ENCODE results near the gene MGAM2.

The MGAM2 gene

DNA sequence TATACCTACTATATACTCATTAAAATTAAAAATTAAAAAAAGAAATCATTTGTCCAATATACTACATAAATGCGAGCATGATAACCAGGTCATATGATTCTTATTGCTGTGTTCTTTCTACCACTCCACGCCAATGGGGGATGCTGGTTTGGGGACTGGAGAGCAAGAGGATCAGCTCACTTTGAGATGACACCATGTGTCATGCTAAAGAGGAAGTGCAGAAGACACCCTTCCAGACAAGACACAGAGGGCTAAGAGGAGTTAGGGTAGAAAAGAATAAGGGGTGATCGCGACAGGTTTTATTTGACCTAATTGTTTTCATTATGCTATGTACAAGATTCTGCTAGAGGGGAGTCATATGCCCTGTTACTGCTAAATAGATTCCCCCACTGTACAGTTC is 33.8 kb upstream of the MGAM2 start:
- Histone ChIP-seq H3K4me2 (ENCODE audit: low read length) (no peak overlapping the region), H3K9me3 (ENCODE audit: low read length) (no peaks in the 10 kb centered on the region), H3K79me2 (ENCODE audit: insufficient read depth, low read length) (no peaks in the 10 kb centered on the region), H3K27me3 (ENCODE audit: insufficient read depth, low read length) (no peaks in the 10 kb centered on the region), H3K4me1 (ENCODE audit: insufficient read depth, low read length, severe bottlenecking) (no peaks in the 10 kb centered on the region), H3F3A (ENCODE audit: insufficient read depth, low read length) (no peaks in the 10 kb centered on the region), H4K20me1 (ENCODE audit: insufficient read depth, low read length) (no peaks in the 10 kb centered on the region), H3K9ac (ENCODE audit: low read length) (no peak overlapping the region), H3K4me3 (ENCODE audit: low read depth, low read length, poor library complexity, severe bottlenecking) (no peak overlapping the region), H3K9me2 (ENCODE audit: low read depth, low read length) (no peaks in the 10 kb centered on the region), H3K36me3 (ENCODE audit: insufficient read depth, low read length) (no peaks in the 10 kb centered on the region), H3K27ac (ENCODE audit: low read depth, low read length, poor library complexity, severe bottlenecking) (no peak overlapping the region), H2AFZ (ENCODE audit: low read length) (no peak overlapping the region)
- no peak for TF ChIP-seq EZH2 (IDR thresholded peaks at IDR 0.05; ENCODE audit: borderline replicate concordance, low read length)
- TF ChIP-seq, protein P1, sequence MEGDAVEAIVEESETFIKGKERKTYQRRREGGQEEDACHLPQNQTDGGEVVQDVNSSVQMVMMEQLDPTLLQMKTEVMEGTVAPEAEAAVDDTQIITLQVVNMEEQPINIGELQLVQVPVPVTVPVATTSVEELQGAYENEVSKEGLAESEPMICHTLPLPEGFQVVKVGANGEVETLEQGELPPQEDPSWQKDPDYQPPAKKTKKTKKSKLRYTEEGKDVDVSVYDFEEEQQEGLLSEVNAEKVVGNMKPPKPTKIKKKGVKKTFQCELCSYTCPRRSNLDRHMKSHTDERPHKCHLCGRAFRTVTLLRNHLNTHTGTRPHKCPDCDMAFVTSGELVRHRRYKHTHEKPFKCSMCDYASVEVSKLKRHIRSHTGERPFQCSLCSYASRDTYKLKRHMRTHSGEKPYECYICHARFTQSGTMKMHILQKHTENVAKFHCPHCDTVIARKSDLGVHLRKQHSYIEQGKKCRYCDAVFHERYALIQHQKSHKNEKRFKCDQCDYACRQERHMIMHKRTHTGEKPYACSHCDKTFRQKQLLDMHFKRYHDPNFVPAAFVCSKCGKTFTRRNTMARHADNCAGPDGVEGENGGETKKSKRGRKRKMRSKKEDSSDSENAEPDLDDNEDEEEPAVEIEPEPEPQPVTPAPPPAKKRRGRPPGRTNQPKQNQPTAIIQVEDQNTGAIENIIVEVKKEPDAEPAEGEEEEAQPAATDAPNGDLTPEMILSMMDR (IDR thresholded peaks at IDR 0.05; ENCODE audit: low read length) = no peak

DNA sequence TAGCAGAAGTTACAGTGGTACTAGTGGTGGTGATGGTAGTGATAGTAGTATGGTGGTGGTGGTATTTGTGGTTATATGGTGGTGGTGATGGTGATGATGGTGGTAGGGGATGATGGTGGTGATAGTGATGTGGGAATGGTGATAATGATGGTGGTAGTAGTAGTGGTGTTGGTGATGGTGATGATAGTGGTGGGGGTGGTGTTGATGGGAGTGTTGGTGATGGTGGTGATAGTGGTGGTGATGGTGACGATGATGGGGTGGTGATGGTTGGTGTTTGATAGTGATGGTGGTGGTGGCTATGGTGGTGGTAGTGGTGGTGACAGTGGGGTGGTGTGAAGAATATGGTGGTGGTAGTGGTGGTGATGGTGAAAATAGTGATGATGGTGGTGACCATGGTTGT is 27.9 kb upstream of the MGAM2 start:
- no peak overlapping the region for H3K4me3 ChIP-seq (ENCODE audit: low read depth, low read length, poor library complexity, severe bottlenecking)
- H3K27me3 ChIP-seq (ENCODE audit: insufficient read depth, low read length) = no peaks in the 10 kb centered on the region
- H3K9ac ChIP-seq (ENCODE audit: low read length) = no peak overlapping the region
- H3K36me3 ChIP-seq (ENCODE audit: insufficient read depth, low read length) = no peaks in the 10 kb centered on the region
- H2AFZ ChIP-seq (ENCODE audit: low read length) = no peak overlapping the region
- TF ChIP-seq, protein P1 (IDR thresholded peaks at IDR 0.05; ENCODE audit: low read length) = no peak
- no peak for TF ChIP-seq EZH2 (IDR thresholded peaks at IDR 0.05; ENCODE audit: borderline replicate concordance, low read length)
- H3K4me1 ChIP-seq (ENCODE audit: insufficient read depth, low read length, severe bottlenecking) = no peaks in the 10 kb centered on the region
- no peak overlapping the region for H3K27ac ChIP-seq (ENCODE audit: low read depth, low read length, poor library complexity, severe bottlenecking)
- H3K9me2 ChIP-seq (ENCODE audit: low read depth, low read length) = no peaks in the 10 kb centered on the region
- no peaks in the 10 kb centered on the region for H4K20me1 ChIP-seq (ENCODE audit: insufficient read depth, low read length)
- H3K79me2 ChIP-seq (ENCODE audit: insufficient read depth, low read length) = no peaks in the 10 kb centered on the region
- no peak overlapping the region for H3K4me2 ChIP-seq (ENCODE audit: low read length)
- no peaks in the 10 kb centered on the region for H3F3A ChIP-seq (ENCODE audit: insufficient read depth, low read length)
- no peaks in the 10 kb centered on the region for H3K9me3 ChIP-seq (ENCODE audit: low read length)

DNA sequence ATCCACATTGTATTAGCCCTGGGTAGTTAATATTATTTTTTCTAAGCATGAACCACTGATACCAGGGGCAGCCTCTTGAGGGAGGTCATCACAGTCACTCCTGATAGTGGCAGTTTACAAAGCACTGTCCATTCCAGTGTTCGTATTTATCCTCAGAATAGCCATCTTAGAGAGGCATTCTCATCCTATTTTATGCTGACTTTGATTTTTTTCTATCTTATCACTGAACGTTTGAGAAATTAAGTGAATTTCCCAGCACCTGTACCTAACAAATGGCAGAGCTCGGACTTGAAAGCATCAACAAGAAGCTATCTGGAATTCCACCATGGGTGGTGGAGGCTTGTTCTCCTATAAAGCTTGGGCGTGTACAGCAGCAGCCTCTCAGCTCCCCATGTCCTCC is 26.1 kb upstream of the MGAM2 start:
- H3K27me3 ChIP-seq (ENCODE audit: insufficient read depth, low read length) = no peaks in the 10 kb centered on the region
- no peaks in the 10 kb centered on the region for H3K9me2 ChIP-seq (ENCODE audit: low read depth, low read length)
- no peak overlapping the region for H3K9ac ChIP-seq (ENCODE audit: low read length)
- no peak overlapping the region for H3K4me3 ChIP-seq (ENCODE audit: low read depth, low read length, poor library complexity, severe bottlenecking)
- no peaks in the 10 kb centered on the region for H3K4me1 ChIP-seq (ENCODE audit: insufficient read depth, low read length, severe bottlenecking)
- no peak overlapping the region for H2AFZ ChIP-seq (ENCODE audit: low read length)
- no peak for TF ChIP-seq EZH2 (IDR thresholded peaks at IDR 0.05; ENCODE audit: borderline replicate concordance, low read length)
- TF ChIP-seq, protein P1 (IDR thresholded peaks at IDR 0.05; ENCODE audit: low read length) = no peak
- H3K79me2 ChIP-seq (ENCODE audit: insufficient read depth, low read length) = no peaks in the 10 kb centered on the region
- no peaks in the 10 kb centered on the region for H3K36me3 ChIP-seq (ENCODE audit: insufficient read depth, low read length)
- no peak overlapping the region for H3K27ac ChIP-seq (ENCODE audit: low read depth, low read length, poor library complexity, severe bottlenecking)
- no peaks in the 10 kb centered on the region for H4K20me1 ChIP-seq (ENCODE audit: insufficient read depth, low read length)
- H3K4me2 ChIP-seq (ENCODE audit: low read length) = no peak overlapping the region
- H3K9me3 ChIP-seq (ENCODE audit: low read length) = no peaks in the 10 kb centered on the region
- H3F3A ChIP-seq (ENCODE audit: insufficient read depth, low read length) = no peaks in the 10 kb centered on the region

All from OCI-LY1 (cell line).